ENCODE measurements around the gene ONECUT1.

- no peak for TF ChIP-seq CTCF (IDR thresholded peaks at IDR 0.05)
- TF ChIP-seq POLR2A (IDR thresholded peaks at IDR 0.05), result no peak
Observed at GRCh38 chr15:52796753-52797520, 6.8 kb upstream of the ONECUT1 start.
